HCT116 (cell line): Measurements from ENCODE around the gene MRPL42. TPM values are rescaled to one million over a fixed set of nuclear protein-coding genes. Genes with fewer than 3 reads are reported as not detected.

Experiments used
- ATAC-seq: fragments of 200-7000 bp; cut with Tn5 transposase; 2 replicates; pipeline ENCODE4 v1.9.1; 2020; ENCODE audit warnings: mild to moderate bottlenecking, moderate library complexity
- BruUV-seq: library from RNA; stranded (reverse); fragments of 400-500 nt; replicated peaks from 2 replicates; lab custom pipeline; 2021; lab: Mats Ljungman, UMichigan
- CTCF ChIA-PET: fragments of 300-600 bp; sonication (Branson Sonifier 250); formaldehyde crosslinking; loops from one replicate; lab custom pipeline; 2021; ENCODE audit warnings: antibody characterized with exemption; lab: Charles Lee
- POLR2A ChIA-PET: fragments of 300-600, 350-600 bp; sonication (Branson Sonifier 250); formaldehyde crosslinking; loops from one replicate; lab custom pipeline; 2021; ENCODE audit warnings: antibody characterized with exemption; lab: Charles Lee
- RAD21 ChIA-PET, 2 experiments: fragments of 300-600 bp; sonication (Branson Sonifier 250); formaldehyde crosslinking; loops; one replicate each; lab custom pipeline; 2023; ENCODE audit warnings: low total read pairs in 2 of 2; ENCODE audit not compliant: uncharacterized antibody in 2 of 2, unreplicated experiment in 2 of 2, low non-redundant PET in 1 of 2; lab: Charles Lee
- DNase-seq: peaks from one replicate; pipeline ENCODE4 v3.0.0-alpha.2; 2010; ENCODE audit warnings: low read depth, low spot score
- H2AFZ ChIP-seq: fragments of 200-600 bp; shearing (Covaris generic), sonication (generic); 2 replicates; pipeline ENCODE4 v1.6.1; 2017; ENCODE audit warnings: low read depth, mixed run types, mixed read lengths, antibody characterized with exemption, low read length; ENCODE audit not compliant: poor library complexity, severe bottlenecking
- H3K27ac ChIP-seq: 2 replicates; pipeline ENCODE4 v1.5.1; 2012; ENCODE audit warnings: low read depth, low read length
- H3K27me3 ChIP-seq: fragments of 200-600 bp; sonication (generic); 2 replicates; pipeline ENCODE4 v1.6.1; 2016; ENCODE audit warnings: mixed run types, low read length, mixed read lengths; ENCODE audit not compliant: insufficient read depth
- H3K36me3 ChIP-seq, 2 experiments: fragments of 200-500 bp in 1 of 2; fragments of 200-600 bp in 1 of 2; sonication (Bioruptor generic) in 1 of 2; sonication (generic) in 1 of 2; 2 replicates each; pipeline versions ENCODE4 v1.5.1 to v1.6.1; 2014 to 2016; ENCODE audit warnings: low read length in 2 of 2, inconsistent platforms in 1 of 2, mixed read lengths in 1 of 2, mixed run types in 1 of 2; ENCODE audit not compliant: insufficient read depth in 2 of 2, control insufficient read depth in 1 of 2
- H3K4me1 ChIP-seq, 2 experiments: fragments of 200-600 bp in 1 of 2; sonication (generic) in 1 of 2; 2 replicates each; pipeline versions ENCODE4 v1.5.1 to v1.6.1; 2012 to 2017; ENCODE audit warnings: low read length in 2 of 2, inconsistent platforms in 1 of 2, mild to moderate bottlenecking in 1 of 2, mixed read lengths in 1 of 2, mixed run types in 1 of 2, moderate library complexity in 1 of 2; ENCODE audit not compliant: insufficient read depth in 2 of 2, control insufficient read depth in 1 of 2
- H3K4me2 ChIP-seq: fragments of 200-600 bp; sonication (generic); 2 replicates; pipeline ENCODE4 v1.6.1; 2017; ENCODE audit warnings: mixed run types, low read length, mixed read lengths
- H3K4me3 ChIP-seq, 2 experiments: fragments of 200-600 bp in 1 of 2; sonication (generic) in 1 of 2; replicated peaks in 1 of 2; 2 replicates each; pipeline ENCODE4 v1.5.1; 2011 to 2016; ENCODE audit warnings: low read length in 2 of 2, control low read depth in 1 of 2, low read depth in 1 of 2, mild to moderate bottlenecking in 1 of 2, mixed read lengths in 1 of 2, mixed run types in 1 of 2
- H3K79me2 ChIP-seq: fragments of 200-600 bp; sonication (generic); 2 replicates; pipeline ENCODE4 v1.6.1; 2017; ENCODE audit warnings: mild to moderate bottlenecking, mixed run types, low read length, moderate library complexity, mixed read lengths; ENCODE audit not compliant: insufficient read depth
- H3K9ac ChIP-seq: fragments of 200-600 bp; sonication (generic); 2 replicates; pipeline ENCODE4 v1.6.1; 2016; ENCODE audit warnings: low read length, mixed read lengths
- H3K9me2 ChIP-seq: fragments of 200-600 bp; sonication (generic), shearing (Covaris generic); 2 replicates; pipeline ENCODE4 v1.6.1; 2017; ENCODE audit warnings: mixed run types, mild to moderate bottlenecking, moderate library complexity; ENCODE audit not compliant: insufficient read depth
- H3K9me3 ChIP-seq, 2 experiments: fragments of 200-500 bp in 1 of 2; fragments of 200-600 bp in 1 of 2; sonication (Bioruptor generic) in 1 of 2; sonication (generic) in 1 of 2; 2 replicates each; pipeline ENCODE4 v1.6.1; 2014 to 2017; ENCODE audit warnings: low read length in 2 of 2, mixed read lengths in 2 of 2, inconsistent platforms in 1 of 2, low read depth in 1 of 2, mild to moderate bottlenecking in 1 of 2, mixed run types in 1 of 2, moderate library complexity in 1 of 2; ENCODE audit not compliant: control insufficient read depth in 1 of 2, insufficient read depth in 1 of 2
- H4K20me1 ChIP-seq: fragments of 200-600 bp; sonication (generic), shearing (Covaris generic); 2 replicates; pipeline ENCODE4 v1.6.1; 2017; ENCODE audit warnings: mixed run types, mild to moderate bottlenecking, moderate library complexity; ENCODE audit not compliant: insufficient read depth
- CEBPB ChIP-seq: IDR thresholded peaks from 2 replicates; pipeline ENCODE4 v1.6.1; 2012; ENCODE audit warnings: low read depth
- CTCF ChIP-seq, 3 experiments: fragments of 200-600 bp in 1 of 3; sonication (generic) in 1 of 3; IDR thresholded peaks in 2 of 3; conservative IDR thresholded peaks in 1 of 3; 2 replicates each; pipeline ENCODE4 v1.5.1; 2012 to 2017; ENCODE audit warnings: low read depth in 2 of 3, low read length in 2 of 3, antibody characterized with exemption in 1 of 3, borderline replicate concordance in 1 of 3, control low read depth in 1 of 3, mild to moderate bottlenecking in 1 of 3, mixed read lengths in 1 of 3, mixed run types in 1 of 3, moderate library complexity in 1 of 3; ENCODE audit not compliant: insufficient read depth in 1 of 3
- EZH2 ChIP-seq: fragments of 200-600 bp; sonication (generic); IDR thresholded peaks from 2 replicates; pipeline ENCODE4 v1.6.1; 2017; ENCODE audit warnings: antibody characterized with exemption, mixed run types
- EZH2phosphoT487 ChIP-seq: fragments of 200-600 bp; IDR thresholded peaks from 2 replicates; pipeline ENCODE4 v1.6.1; 2018; ENCODE audit warnings: antibody characterized with exemption, borderline replicate concordance
- FOSL1 ChIP-seq: IDR thresholded peaks from 2 replicates; pipeline ENCODE4 v1.6.1; 2012; ENCODE audit warnings: low read depth
- POLR2A ChIP-seq: IDR thresholded peaks from 2 replicates; pipeline ENCODE4 v1.7.0; 2011; ENCODE audit warnings: borderline replicate concordance; ENCODE audit not compliant: insufficient read depth, insufficient read length; ENCODE audit errors: extremely low read depth
- RAD21 ChIP-seq: IDR thresholded peaks from 2 replicates; pipeline ENCODE4 v1.6.1; 2012; ENCODE audit warnings: low read depth, mild to moderate bottlenecking
- TCF7L2 ChIP-seq: IDR thresholded peaks from 2 replicates; pipeline ENCODE4 v1.7.0; 2011; ENCODE audit warnings: borderline replicate concordance, inconsistent platforms; ENCODE audit not compliant: insufficient read depth, insufficient read length; ENCODE audit errors: extremely low read depth
- intact Hi-C: fragments of 100-400 bp; cut with micrococcal nuclease; formaldehyde crosslinking; loops from 2 replicates; pipeline ENCODE4 v1.10.0; 2022
- total RNA-seq: library from RNA; stranded (reverse); gene quantifications from one replicate; pipeline ENCODE4 v1.2.1, GENCODE V29; 2021; ENCODE audit not compliant: unreplicated experiment

The MRPL42 gene
- total RNA-seq, 1 experiment from 2014 or later, result 120 TPM

GRCh38 chr12:93500667-93501066 is 33.4 kb downstream of the MRPL42 start:
- no peak for TF ChIP-seq RAD21
- TF ChIP-seq CEBPB, result no peak
- no peak for TF ChIP-seq EZH2phosphoT487
- TF ChIP-seq TCF7L2, result no peak
- no peak for TF ChIP-seq POLR2A
- TF ChIP-seq EZH2, result no peak
- ChIA-PET CTCF (interaction anchor here (0.8 kb wide), 1 partner anchor 339 kb away, joined by 3 read pairs; no protein-coding TSS in a partner anchor), POLR2A (no interaction called here), RAD21 (no interaction called here)
- Histone ChIP-seq H3K9me3 (no peaks in the 10 kb centered on the region), H3K27me3 (no peaks in the 10 kb centered on the region), H4K20me1 (0 out of 2 replicates have a peak, but pooled peaks cover 8% of the 10 kb centered on the region), H3K27ac (no peak overlapping the region), H3K4me1 (no peaks in the 10 kb centered on the region), H3K79me2 (no peaks in the 10 kb centered on the region; the same call in 1 of the 2 replicates), H2AFZ (no peak overlapping the region), H3K4me3 (no peak overlapping the region), H3K36me3 (peaks cover 10 to 21% of the 10 kb centered on the region in 2 experiments; a peak in 3 of 4 replicates), H3K4me2 (no peak overlapping the region), H3K9ac (no peak overlapping the region), H3K9me2 (no peaks in the 10 kb centered on the region)
- DNase-seq (no peak), ATAC-seq (no peak)
- BruUV-seq, result no TSS peak
- intact Hi-C loops, result loop anchor here (5.0 to 10.0 kb wide), 4 partner anchors 62 to 1034 kb away; no protein-coding TSS in a partner anchor

GRCh38 chr12:93502802-93503623 is 35.7 kb downstream of the MRPL42 start:
- POLR2A ChIA-PET, result interaction anchor here (1.2 to 1.5 kb wide), 2 partner anchors 15 to 599 kb away, joined by 5 to 7 read pairs; no protein-coding TSS in a partner anchor
- H3K4me3 ChIP-seq, result no peak overlapping the region
- H3K36me3 ChIP-seq, result peaks cover 5 to 21% of the 10 kb centered on the region in 2 experiments; a peak in 3 of 4 replicates
- H3K9me3 ChIP-seq, result no peaks in the 10 kb centered on the region
- CTCF ChIA-PET, result interaction anchor here (0.6 to 5.0 kb wide), 23 partner anchors 9 to 621 kb away, joined by 3 to 143 read pairs (median 3); partner anchors contain the start of gene MRPL42
- no peaks in the 10 kb centered on the region for H3K9me2 ChIP-seq
- DNase-seq (peak; percentile 21), ATAC-seq (no peak)
- H3K79me2 ChIP-seq, result no peaks in the 10 kb centered on the region; the same call in 1 of the 2 replicates
- no peak overlapping the region for H2AFZ ChIP-seq
- no peaks in the 10 kb centered on the region for H3K27me3 ChIP-seq
- no peak overlapping the region for H3K9ac ChIP-seq
- H3K27ac ChIP-seq, result no peak overlapping the region
- peaks cover 11% of the 10 kb centered on the region; the same call in 1 of the 2 replicates for H4K20me1 ChIP-seq
- H3K4me2 ChIP-seq, result no peak overlapping the region
- TF ChIP-seq FOSL1 (no peak), RAD21 (peak; percentile 78), CTCF (IDR thresholded peaks at IDR 0.05 in 2 of 3, conservative IDR thresholded peaks at IDR 0.05 in 1 of 3; ENCODE audit: borderline replicate concordance in 1 of 3, insufficient read depth in 1 of 3, low read depth in 2 of 3, low read length in 2 of 3) (peak; percentile 71 to 88 (median 76); a peak in 5 of 6 replicates)
- BruUV-seq, result no TSS peak
- RAD21 ChIA-PET, result interaction anchor here (0.6 to 3.6 kb wide), 5 partner anchors 49 to 599 kb away, joined by 3 to 21 read pairs (median 4); no protein-coding TSS in a partner anchor
- 0 out of 4 replicates have a peak, but pooled peaks cover 0 to 4% of the 10 kb centered on the region in 2 experiments for H3K4me1 ChIP-seq
- intact Hi-C loops, result loop anchor here (2.0 to 10.0 kb wide), 7 partner anchors 59 to 1032 kb away; no protein-coding TSS in a partner anchor
